ENCODE data around the gene ZBTB4.

DNA sequence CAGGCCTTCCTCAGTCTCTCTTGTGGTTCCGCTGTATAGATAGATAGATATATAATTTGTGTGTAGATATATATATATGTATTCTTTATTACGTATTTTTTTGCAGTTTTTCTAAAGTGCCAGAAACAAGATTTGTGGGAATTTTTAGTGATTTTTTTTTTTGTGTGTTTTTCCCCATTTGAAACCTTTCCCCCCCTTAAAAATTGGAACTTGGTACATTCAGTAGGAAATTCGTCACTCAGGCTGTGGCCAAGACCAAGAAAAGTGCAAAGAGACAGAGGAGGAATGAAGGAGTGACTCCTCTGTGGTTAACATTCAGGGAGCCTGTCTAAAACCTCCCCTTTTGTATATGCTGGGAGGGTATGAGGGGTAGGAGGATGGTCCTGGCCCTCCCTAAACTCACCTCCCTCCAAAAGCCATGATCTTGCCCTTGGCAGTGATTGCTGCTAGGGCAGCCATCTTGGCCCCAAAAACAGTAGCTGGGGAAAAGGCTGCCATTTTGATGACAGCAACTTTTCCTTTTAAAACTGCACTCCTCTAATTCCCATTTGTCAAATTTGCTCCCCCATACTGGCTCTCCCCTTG is 19.4 kb downstream of the ZBTB4 start:
- TF ChIP-seq, protein P1, sequence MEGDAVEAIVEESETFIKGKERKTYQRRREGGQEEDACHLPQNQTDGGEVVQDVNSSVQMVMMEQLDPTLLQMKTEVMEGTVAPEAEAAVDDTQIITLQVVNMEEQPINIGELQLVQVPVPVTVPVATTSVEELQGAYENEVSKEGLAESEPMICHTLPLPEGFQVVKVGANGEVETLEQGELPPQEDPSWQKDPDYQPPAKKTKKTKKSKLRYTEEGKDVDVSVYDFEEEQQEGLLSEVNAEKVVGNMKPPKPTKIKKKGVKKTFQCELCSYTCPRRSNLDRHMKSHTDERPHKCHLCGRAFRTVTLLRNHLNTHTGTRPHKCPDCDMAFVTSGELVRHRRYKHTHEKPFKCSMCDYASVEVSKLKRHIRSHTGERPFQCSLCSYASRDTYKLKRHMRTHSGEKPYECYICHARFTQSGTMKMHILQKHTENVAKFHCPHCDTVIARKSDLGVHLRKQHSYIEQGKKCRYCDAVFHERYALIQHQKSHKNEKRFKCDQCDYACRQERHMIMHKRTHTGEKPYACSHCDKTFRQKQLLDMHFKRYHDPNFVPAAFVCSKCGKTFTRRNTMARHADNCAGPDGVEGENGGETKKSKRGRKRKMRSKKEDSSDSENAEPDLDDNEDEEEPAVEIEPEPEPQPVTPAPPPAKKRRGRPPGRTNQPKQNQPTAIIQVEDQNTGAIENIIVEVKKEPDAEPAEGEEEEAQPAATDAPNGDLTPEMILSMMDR (IDR thresholded peaks at IDR 0.05) = no peak
- no peak for TF ChIP-seq EP300 (IDR thresholded peaks at IDR 0.05)
- no peak for TF ChIP-seq POLR2A (IDR thresholded peaks at IDR 0.05)
- TF ChIP-seq POLR2AphosphoS5 (IDR thresholded peaks at IDR 0.05) = no peak

Data from stomach (tissue), 4 donors.